ENCODE measurements around the gene OR8U1. TPM values are rescaled to one million over a fixed set of nuclear protein-coding genes. Genes with fewer than 3 reads are reported as not detected.
"Not testable (repeated sequence)": the region's sequence is repeated elsewhere in the genome, so short reads cannot be mapped to it uniquely, and the experiment has no call there.

The OR8U1 gene
- total RNA-seq: not detected

- no peak for DNase-seq
Measured at GRCh38 chr11:56375324-56375723, at the start of gene OR8U1. TSS of gene OR8U1 (plus strand) at chr11:56375624. CDS start at chr11:56375624, 0 bp downstream.

GRCh38 chr11:56331861-56332491, 43.4 kb upstream of the OR8U1 start:
- no peak for DNase-seq

DNA sequence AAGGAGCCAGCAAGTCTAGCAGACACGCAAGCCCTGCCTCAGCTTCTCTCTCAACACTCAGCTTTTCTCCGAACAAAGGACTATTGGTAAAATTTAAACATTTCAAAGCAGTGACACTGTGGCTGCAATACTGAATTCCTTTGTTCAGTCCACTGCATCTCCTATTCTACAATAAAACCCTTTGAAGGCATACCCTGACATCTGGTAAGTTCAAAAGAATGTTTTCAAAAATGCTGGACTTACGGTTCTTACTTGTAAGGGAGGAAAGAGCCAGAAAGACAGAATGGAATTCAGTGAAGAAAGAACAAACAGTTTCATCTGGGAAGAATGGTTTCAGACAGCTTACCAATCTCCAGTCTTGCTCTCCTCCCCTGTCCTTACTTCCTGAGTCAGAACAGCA, 42.3 kb upstream of the OR8U1 start:
- DNase-seq: no peak

DNA sequence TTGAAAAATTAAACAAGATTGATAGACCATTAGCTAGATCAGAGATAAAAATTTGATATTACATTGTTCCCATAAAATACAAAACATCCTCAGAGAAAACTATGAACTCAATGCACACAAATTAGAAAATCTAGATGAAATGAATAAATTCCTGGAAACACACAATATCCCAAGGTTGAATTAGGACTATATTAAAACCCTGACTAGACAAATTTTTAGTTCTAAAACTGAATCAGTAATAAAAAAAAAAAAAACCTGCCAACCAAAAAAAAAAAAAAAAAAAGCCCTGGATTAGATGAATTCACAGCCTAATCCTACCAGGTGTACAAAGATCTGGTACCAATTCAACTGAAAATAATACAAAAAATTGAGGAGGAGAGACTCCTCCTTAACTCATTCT, 35.1 kb upstream of the OR8U1 start:
- no peak for DNase-seq

DNA sequence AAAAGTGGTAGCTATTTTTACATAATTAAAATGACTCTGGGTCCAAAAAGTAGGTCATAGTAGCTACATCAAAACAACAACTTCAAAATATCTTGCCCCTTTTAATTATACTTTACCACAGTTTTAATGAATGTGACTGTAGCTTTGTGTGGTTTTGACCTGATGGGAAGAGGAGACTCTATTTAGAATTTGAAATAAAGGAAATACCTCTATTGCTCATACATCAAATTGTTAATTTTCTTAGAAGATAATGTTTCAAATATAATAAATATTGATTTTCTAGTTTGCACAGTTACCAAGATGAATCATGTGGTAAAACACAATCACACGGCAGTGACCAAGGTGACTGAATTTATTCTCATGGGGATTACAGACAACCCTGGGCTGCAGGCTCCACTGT, 29.7 kb upstream of the OR8U1 start, which contains the start of gene OR8K1:
TSS of gene OR8K1 (plus strand) at position 301 of the 400 bp plus-strand sequence. CDS start at position 301, 0 bp downstream.
- no peak for DNase-seq

DNA sequence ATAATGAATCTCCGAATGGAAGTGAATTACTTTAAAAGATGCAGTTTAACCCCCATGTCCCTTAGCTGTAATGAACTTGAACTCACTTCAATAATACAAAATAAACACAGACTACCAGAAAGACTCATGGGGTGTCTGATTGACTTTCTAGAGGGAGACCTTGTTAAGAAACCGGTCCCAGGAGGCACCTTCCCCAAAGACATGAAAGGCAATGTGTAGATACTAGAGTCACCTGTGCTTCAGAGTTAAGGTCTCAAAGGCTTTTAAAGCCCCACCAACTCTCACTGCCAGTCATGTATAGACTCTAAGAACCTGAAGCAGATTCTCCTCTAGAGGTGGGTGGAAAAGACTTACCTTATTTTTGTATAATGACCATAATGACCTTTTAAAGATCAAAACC, 21.4 kb upstream of the OR8U1 start, which contains the start of gene OR8J1:
TSS of gene OR8J1 (plus strand) at position 301 of the 400 bp plus-strand sequence. CDS start 5,956 bp downstream, outside the sequence.
- no peak for DNase-seq

DNA sequence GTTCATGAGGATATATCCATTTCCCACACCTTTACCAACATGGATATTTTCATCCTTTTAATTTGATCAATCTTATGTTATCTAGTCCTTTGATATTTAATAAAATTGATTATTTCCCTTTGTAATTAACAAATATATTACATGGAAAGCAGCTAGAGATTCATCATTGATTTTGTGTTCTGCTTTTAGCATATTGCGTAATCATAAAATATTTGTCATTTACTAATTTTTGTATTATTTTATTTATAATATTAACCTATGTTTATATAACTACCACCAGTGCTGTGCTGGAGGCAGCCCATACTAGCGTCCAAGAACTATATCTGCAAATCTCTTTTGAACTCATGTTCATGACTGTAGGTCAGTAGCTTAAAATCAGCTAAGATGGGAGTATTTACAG, 4.7 kb downstream of the OR8U1 start:
- no peak for DNase-seq

DNA sequence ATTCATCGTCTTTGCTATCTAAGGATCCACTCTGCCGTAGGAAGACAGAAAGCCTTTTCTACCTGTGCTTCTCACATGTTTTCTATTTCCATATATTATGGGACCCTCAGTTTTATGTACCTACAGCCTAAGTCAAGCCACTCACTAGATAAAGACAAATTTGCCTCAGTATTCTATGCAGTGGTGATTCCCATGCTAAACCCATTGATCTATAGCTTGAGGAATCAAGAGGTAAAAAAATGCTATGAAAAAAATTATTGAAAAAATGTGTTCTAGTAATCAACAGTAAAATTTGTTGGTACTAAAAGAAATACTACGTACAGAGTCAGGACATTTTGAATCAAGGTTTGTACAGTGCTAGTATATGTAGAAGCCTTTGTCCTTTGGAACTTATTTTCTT, 19.0 kb downstream of the OR8U1 start:
- no peak for DNase-seq

DNA sequence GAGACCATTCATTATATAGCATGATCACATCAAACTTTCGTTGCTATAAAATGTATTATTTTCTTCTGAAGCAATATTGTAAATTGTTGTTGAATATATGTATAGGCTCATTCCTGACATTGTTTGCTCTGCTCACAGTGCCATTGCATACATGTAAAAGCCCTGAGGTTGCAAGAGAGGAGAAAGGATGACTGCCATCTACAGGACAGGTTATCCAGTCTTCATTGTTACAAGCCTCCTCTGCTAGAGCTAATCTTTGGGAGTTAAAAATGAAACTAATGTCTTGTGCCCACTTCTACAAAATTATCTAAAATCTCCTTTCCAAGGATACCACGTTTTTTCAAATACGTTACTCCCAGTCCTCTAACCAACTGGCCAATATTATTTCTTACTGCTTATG, 20.6 kb downstream of the OR8U1 start:
- no peak for DNase-seq

- not testable (repeated sequence) for DNase-seq
Measured at GRCh38 chr11:56401858-56402461, 26.5 kb downstream of the OR8U1 start.

GRCh38 chr11:56404393-56404792, 29.0 kb downstream of the OR8U1 start:
- DNase-seq: no peak

- no peak for DNase-seq
Measured at GRCh38 chr11:56410801-56411200, 35.4 kb downstream of the OR8U1 start.

- DNase-seq: no peak
Measured at GRCh38 chr11:56412396-56412795, 37.0 kb downstream of the OR8U1 start, which contains the start of gene OR5AL1. TSS of gene OR5AL1 (plus strand) at chr11:56412696.

Other genes with a start within 250 kb of the OR8U1 start
- not detected for gene OR8J3, start 235.4 kb upstream of the OR8U1 start, total RNA-seq
- not detected for gene OR8K5, start 215.3 kb upstream of the OR8U1 start, total RNA-seq
- gene OR5J2, start 199.0 kb upstream of the OR8U1 start, total RNA-seq: not detected
- not detected for gene OR5T2, start 141.4 kb upstream of the OR8U1 start, total RNA-seq
- not detected for gene OR5T3, start 123.4 kb upstream of the OR8U1 start, total RNA-seq
- not detected for gene OR5T1, start 101.5 kb upstream of the OR8U1 start, total RNA-seq
- not detected for gene OR8H1, start 83.4 kb upstream of the OR8U1 start, total RNA-seq
- gene OR8K3, start 60.5 kb upstream of the OR8U1 start, total RNA-seq: not detected
- gene OR8K1, start 29.6 kb upstream of the OR8U1 start, total RNA-seq: not detected
- gene OR8J1, start 21.3 kb upstream of the OR8U1 start, total RNA-seq: not detected
- not detected for gene OR5AL1, start 37.1 kb downstream of the OR8U1 start, total RNA-seq
- not detected for gene OR5M3, start 97.7 kb downstream of the OR8U1 start, total RNA-seq
- not detected for gene OR5M8, start 115.7 kb downstream of the OR8U1 start, total RNA-seq
- not detected for gene OR5M11, start 167.6 kb downstream of the OR8U1 start, total RNA-seq
- gene OR5M10, start 202.1 kb downstream of the OR8U1 start, total RNA-seq: not detected
- not detected for gene OR5M1, start 239.2 kb downstream of the OR8U1 start, total RNA-seq

All from skin of body (tissue), 2 donors.